ENCODE results near the gene TUFT1.

GRCh38 chr1:151499930-151500329 is 40.2 kb upstream of the TUFT1 start:
- TF ChIP-seq MAX (IDR thresholded peaks at IDR 0.05; ENCODE audit: low read depth, low read length) (no peak), CTCF (IDR thresholded peaks at IDR 0.05; ENCODE audit: low read depth, low read length) (no peak), POLR2A (IDR thresholded peaks at IDR 0.05; ENCODE audit: extremely low read depth, insufficient read length) (no peak), MYC (IDR thresholded peaks at IDR 0.05; ENCODE audit: low read depth, low read length) (no peak)
